Measurements from ENCODE around the gene MRPS10. TPM values are rescaled to one million over a fixed set of nuclear protein-coding genes. Genes with fewer than 3 reads are reported as not detected.
"Not testable (repeated sequence)": the region's sequence is repeated elsewhere in the genome, so short reads cannot be mapped to it uniquely, and the experiment has no call there.

Gene MRPS10
- total and polyA plus RNA-seq, 7 experiments from 2014 or later: 17.0 to 60.9 (median 26.7) TPM

DNA sequence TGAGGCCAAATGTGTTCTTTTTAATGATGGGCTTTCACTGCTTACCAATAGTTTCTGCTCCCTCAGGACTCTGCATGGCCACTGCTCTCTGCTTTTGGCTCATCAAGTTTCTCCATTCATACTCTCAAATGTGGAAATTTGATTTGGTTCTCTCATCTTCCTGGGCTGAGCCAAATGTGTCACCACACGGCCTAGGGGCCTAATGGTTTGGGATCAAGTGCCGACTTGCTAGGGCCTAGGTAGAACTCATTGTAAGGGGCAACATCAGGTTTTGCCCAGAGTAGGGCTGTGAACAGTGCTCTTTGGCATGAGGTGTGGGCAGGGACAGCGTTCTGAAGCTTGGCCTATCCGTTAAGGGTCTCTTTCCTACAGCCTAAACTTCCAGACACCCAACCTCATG, 3.9 kb upstream of the MRPS10 start:
- H3K4me1 Mint-ChIP-seq: peaks cover 3 to 15% (median 11%) of the 10 kb centered on the region in 7 donors
- H3K9me3 Mint-ChIP-seq: no peaks in the 10 kb centered on the region
- ATAC-seq: no peak
- DNase-seq: no peak
- H3K27ac Mint-ChIP-seq: no peak overlapping the region
- Histone ChIP-seq H3K4me3 (ENCODE audit: low read length) (no peak overlapping the region), H3K4me1 (ENCODE audit: control insufficient read depth in 2 of 2, insufficient read depth in 2 of 2, low read length in 2 of 2) (peaks cover 7 to 9% of the 10 kb centered on the region in 2 donors), H3K9me3 (ENCODE audit: control insufficient read depth in 2 of 3, low read length in 3 of 3) (no peaks in the 10 kb centered on the region), H3K36me3 (ENCODE audit: control insufficient read depth in 2 of 3, insufficient read depth in 3 of 3, low read length in 3 of 3) (peaks cover 0 to under 1% (median 0%) of the 10 kb centered on the region in 3 experiments), H3K27ac (ENCODE audit: low read depth, low read length) (no peak overlapping the region), H3K27me3 (ENCODE audit: control insufficient read depth in 2 of 2, insufficient read depth in 2 of 2, low read length in 2 of 2) (no peaks in the 10 kb centered on the region)
- ChIA-PET CTCF (no interaction called here), POLR2A (interaction anchor here (0.9 kb wide), 1 partner anchor 231 kb away, joined by 4 read pairs; no protein-coding TSS in a partner anchor)
- H3K27me3 Mint-ChIP-seq: no peaks in the 10 kb centered on the region
- H3K36me3 Mint-ChIP-seq: peaks cover 0 to 5% (median 4%) of the 10 kb centered on the region in 5 donors
- no peak overlapping the region for H3K4me3 Mint-ChIP-seq
- intact Hi-C loops (cut with micrococcal nuclease): no loop called here

DNA sequence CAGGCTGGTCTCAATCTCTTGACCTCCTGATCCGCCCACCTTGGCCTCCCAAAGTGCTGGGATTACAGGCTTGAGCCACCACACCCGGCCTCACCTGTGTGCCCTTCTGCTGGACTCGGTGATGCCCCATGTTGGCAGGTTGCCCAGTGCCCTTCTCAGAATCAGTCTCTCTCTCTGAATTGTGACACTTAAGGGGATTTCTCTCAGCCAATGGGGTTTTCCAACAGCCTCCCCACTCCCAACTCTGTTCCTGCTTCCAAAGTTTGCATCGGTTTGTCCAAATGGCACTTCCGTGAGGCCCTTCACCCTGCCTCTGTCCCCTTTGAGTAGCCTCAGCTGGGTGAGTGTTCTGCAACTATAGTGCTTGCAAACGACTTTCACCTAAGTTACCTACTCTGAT, 3.1 kb upstream of the MRPS10 start:
- DNase-seq (no peak), ATAC-seq (no peak)
- CTCF ChIA-PET: interaction anchor here (0.5 kb wide), 1 partner anchor 31 kb away, joined by 3 read pairs; no protein-coding TSS in a partner anchor
- no peaks in the 10 kb centered on the region for H3K9me3 ChIP-seq (ENCODE audit: control insufficient read depth in 2 of 3, low read length in 3 of 3)
- Mint-ChIP-seq H3K36me3 (peaks cover 0 to 5% (median 4%) of the 10 kb centered on the region in 5 donors), H3K4me3 (no peak overlapping the region), H3K27me3 (no peaks in the 10 kb centered on the region), H3K4me1 (peaks cover 6 to 21% (median 18%) of the 10 kb centered on the region in 7 donors), H3K27ac (peak overlapping the region in 1 of 9 donors; percentile 63), H3K9me3 (no peaks in the 10 kb centered on the region)
- POLR2A ChIA-PET: no interaction called here
- intact Hi-C loops (cut with micrococcal nuclease): no loop called here
- H3K36me3 ChIP-seq (ENCODE audit: control insufficient read depth in 2 of 3, insufficient read depth in 3 of 3, low read length in 3 of 3): no peaks in the 10 kb centered on the region
- H3K4me3 ChIP-seq (ENCODE audit: low read length): no peak overlapping the region
- H3K4me1 ChIP-seq (ENCODE audit: control insufficient read depth in 2 of 2, insufficient read depth in 2 of 2, low read length in 2 of 2): peaks cover 9 to 14% of the 10 kb centered on the region in 2 donors
- H3K27me3 ChIP-seq (ENCODE audit: control insufficient read depth in 2 of 2, insufficient read depth in 2 of 2, low read length in 2 of 2): no peaks in the 10 kb centered on the region
- H3K27ac ChIP-seq (ENCODE audit: low read depth, low read length): no peak overlapping the region

DNA sequence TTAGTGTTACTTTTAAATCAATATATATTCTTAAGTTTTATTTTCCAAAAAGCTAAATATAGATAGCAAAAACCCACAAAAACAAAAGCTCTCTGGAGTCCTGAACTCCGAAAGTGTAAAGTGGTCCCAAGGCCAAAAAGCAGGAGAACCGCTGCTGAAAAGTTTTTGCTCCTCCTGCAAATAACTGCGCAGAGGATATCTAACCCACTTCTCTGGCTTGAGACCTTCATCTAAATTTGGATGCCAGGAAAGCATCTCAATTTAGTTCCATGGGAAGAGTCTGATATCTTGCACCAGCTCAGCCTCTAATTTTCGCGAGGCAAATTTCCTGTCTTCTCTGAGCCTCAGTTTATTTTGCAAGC, 523 bp downstream of the MRPS10 start:
- ChIA-PET POLR2A (interaction anchor here (0.6 to 2.7 kb wide), 10 partner anchors 15 to 429 kb away, joined by 3 to 12 read pairs (median 4); partner anchors contain the start of genes BYSL, MED20, TOMM6 and UBR2), CTCF (interaction anchor here (0.8 to 1.3 kb wide), 4 partner anchors 113 to 483 kb away, joined by 3 to 7 read pairs (median 4); no protein-coding TSS in a partner anchor)
- Mint-ChIP-seq H3K4me3 (peak overlapping the region; percentile 92 to 100 (median 98)), H3K36me3 (peaks cover 5 to 12% (median 7%) of the 10 kb centered on the region in 5 donors), H3K27ac (peak overlapping the region; percentile 87 to 99 (median 97)), H3K9me3 (no peaks in the 10 kb centered on the region), H3K27me3 (no peaks in the 10 kb centered on the region), H3K4me1 (peaks cover 11 to 39% (median 24%) of the 10 kb centered on the region in 7 donors)
- Histone ChIP-seq H3K9me3 (ENCODE audit: control insufficient read depth in 2 of 3, low read length in 3 of 3) (no peaks in the 10 kb centered on the region), H3K4me3 (ENCODE audit: low read length) (peak overlapping the region; percentile 96), H3K27ac (ENCODE audit: low read depth, low read length) (peak overlapping the region; percentile 77), H3K27me3 (ENCODE audit: control insufficient read depth in 2 of 2, insufficient read depth in 2 of 2, low read length in 2 of 2) (no peaks in the 10 kb centered on the region), H3K36me3 (ENCODE audit: control insufficient read depth in 2 of 3, insufficient read depth in 3 of 3, low read length in 3 of 3) (peaks cover 0 to 18% (median 0%) of the 10 kb centered on the region in 3 experiments), H3K4me1 (ENCODE audit: control insufficient read depth in 2 of 2, insufficient read depth in 2 of 2, low read length in 2 of 2) (peaks cover 9 to 14% of the 10 kb centered on the region in 2 donors)
- DNase-seq (no peak), ATAC-seq (no peak)
- intact Hi-C loops (cut with micrococcal nuclease): loop anchor here (1.0 to 5.0 kb wide), 16 partner anchors 172 to 1210 kb away; partner anchors contain the start of genes BYSL (in 2 of the 2), MED20 (in 2 of the 2), PRICKLE4 (in 2 of the 2) and TFEB (in 2 of the 2)

DNA sequence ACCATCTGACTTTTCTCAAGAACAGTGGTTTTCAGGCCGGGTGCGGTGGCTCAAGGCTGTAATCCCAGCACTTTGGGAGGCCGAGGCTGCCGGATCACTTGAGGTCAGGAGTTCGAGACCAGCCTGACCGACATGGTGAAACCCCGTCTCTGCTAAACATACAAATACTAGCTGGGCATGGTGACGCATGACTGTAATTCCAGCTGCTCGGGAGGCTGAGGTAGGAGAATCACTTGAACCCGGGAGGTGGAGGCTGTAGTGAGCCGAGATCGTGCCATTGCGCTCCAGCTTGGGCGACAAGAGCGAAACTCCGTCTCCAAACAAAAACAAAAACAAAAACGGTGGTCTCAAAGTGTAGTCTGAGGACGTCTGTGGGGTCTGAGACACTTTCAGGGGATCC, 1.2 kb downstream of the MRPS10 start:
- not testable (repeated sequence) for H3K27me3 Mint-ChIP-seq; H3K9me3 Mint-ChIP-seq; ATAC-seq; H3K27me3 ChIP-seq (ENCODE audit: control insufficient read depth in 2 of 2, insufficient read depth in 2 of 2, low read length in 2 of 2); H3K27ac ChIP-seq (ENCODE audit: low read depth, low read length); DNase-seq; H3K9me3 ChIP-seq (ENCODE audit: control insufficient read depth in 2 of 3, low read length in 3 of 3)
- Mint-ChIP-seq H3K4me1 (peaks cover 11 to 39% (median 24%) of the 10 kb centered on the region in 7 donors), H3K36me3 (peaks cover 5 to 12% (median 7%) of the 10 kb centered on the region in 5 donors), H3K4me3 (peak overlapping the region; percentile 67 to 99 (median 78)), H3K27ac (peak overlapping the region in 4 of 9 donors; percentile 36 to 50 (median 47))
- Histone ChIP-seq H3K4me3 (ENCODE audit: low read length) (peak overlapping the region; percentile 96), H3K4me1 (ENCODE audit: control insufficient read depth in 2 of 2, insufficient read depth in 2 of 2, low read length in 2 of 2) (peaks cover 9 to 14% of the 10 kb centered on the region in 2 donors), H3K36me3 (ENCODE audit: control insufficient read depth in 2 of 3, insufficient read depth in 3 of 3, low read length in 3 of 3) (peaks cover 0 to 24% (median 0%) of the 10 kb centered on the region in 3 experiments)
- intact Hi-C loops (cut with micrococcal nuclease): loop anchor here (2.0 to 5.0 kb wide), 7 partner anchors 172 to 1211 kb away; partner anchors contain the start of genes ABCC10 (in 1 of the 2), SRF (in 1 of the 2) and TOMM6 (in 1 of the 2)
- ChIA-PET POLR2A (interaction anchor here (0.6 to 2.7 kb wide), 6 partner anchors 51 to 429 kb away, joined by 3 to 12 read pairs (median 5); partner anchors contain the start of genes TOMM6 and UBR2), CTCF (interaction anchor here (0.6 to 1.3 kb wide), 3 partner anchors 110 to 482 kb away, joined by 3 to 4 read pairs (median 3); no protein-coding TSS in a partner anchor)

DNA sequence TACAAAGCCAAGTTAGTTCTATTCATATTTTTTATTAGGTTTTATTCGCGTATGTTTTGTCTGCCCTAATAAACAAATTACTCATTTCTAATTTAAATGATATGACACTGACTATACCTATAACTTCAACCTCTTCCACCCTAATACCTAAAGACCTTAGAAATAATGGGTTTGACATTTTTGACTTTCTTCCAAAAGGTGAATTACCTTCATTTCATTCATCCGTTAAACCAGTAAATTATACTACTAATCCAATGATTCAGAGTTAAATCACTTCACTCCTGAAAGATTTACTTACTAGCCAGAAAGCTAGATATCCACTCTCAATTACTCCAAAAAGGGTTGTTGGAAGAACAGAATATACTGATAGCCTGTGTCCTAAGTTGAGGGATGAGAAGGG, 5.2 kb downstream of the MRPS10 start:
- ATAC-seq (no peak), DNase-seq (no peak)
- no peak overlapping the region for H3K4me3 ChIP-seq (ENCODE audit: low read length)
- ChIA-PET POLR2A (interaction anchor here (0.9 kb wide), 1 partner anchor 9 kb away, joined by 3 read pairs; no protein-coding TSS in a partner anchor), CTCF (interaction anchor here (2.6 kb wide), 1 partner anchor 335 kb away, joined by 16 read pairs; no protein-coding TSS in a partner anchor)
- peaks cover 9 to 10% of the 10 kb centered on the region in 2 donors for H3K4me1 ChIP-seq (ENCODE audit: control insufficient read depth in 2 of 2, insufficient read depth in 2 of 2, low read length in 2 of 2)
- H3K27ac Mint-ChIP-seq: no peak overlapping the region
- intact Hi-C loops (cut with micrococcal nuclease): no loop called here
- H3K36me3 ChIP-seq (ENCODE audit: control insufficient read depth in 2 of 3, insufficient read depth in 3 of 3, low read length in 3 of 3): peaks cover 9 to 61% (median 14%) of the 10 kb centered on the region in 3 experiments
- H3K27ac ChIP-seq (ENCODE audit: low read depth, low read length): no peak overlapping the region
- peaks cover 6 to 34% (median 19%) of the 10 kb centered on the region in 7 donors for H3K4me1 Mint-ChIP-seq
- no peak overlapping the region for H3K4me3 Mint-ChIP-seq
- no peaks in the 10 kb centered on the region for H3K9me3 Mint-ChIP-seq
- no peaks in the 10 kb centered on the region for H3K27me3 Mint-ChIP-seq
- no peaks in the 10 kb centered on the region for H3K9me3 ChIP-seq (ENCODE audit: control insufficient read depth in 2 of 3, low read length in 3 of 3)
- H3K27me3 ChIP-seq (ENCODE audit: control insufficient read depth in 2 of 2, insufficient read depth in 2 of 2, low read length in 2 of 2): no peaks in the 10 kb centered on the region
- H3K36me3 Mint-ChIP-seq: peaks cover 8 to 23% (median 15%) of the 10 kb centered on the region in 5 donors

DNA sequence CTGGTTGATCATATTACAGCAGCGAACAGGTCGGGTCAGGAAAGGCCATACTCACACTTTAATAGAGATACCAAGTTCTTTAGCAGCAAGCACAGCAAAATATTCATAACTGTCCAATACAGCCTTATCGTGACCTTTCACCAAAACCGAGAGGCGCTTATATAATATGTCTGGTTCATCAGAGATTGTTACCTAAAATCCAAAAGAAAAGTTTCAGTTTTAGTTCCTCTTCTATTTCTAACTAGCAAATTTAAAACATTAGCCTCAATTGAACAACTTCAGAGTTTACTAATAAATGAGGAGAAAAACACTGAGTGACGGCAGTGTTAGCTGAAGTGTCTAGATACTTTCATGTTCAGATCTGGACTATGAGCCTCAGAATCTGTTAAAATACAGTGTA, 5.9 kb downstream of the MRPS10 start:
- no peaks in the 10 kb centered on the region for H3K27me3 Mint-ChIP-seq
- Histone ChIP-seq H3K36me3 (ENCODE audit: control insufficient read depth in 2 of 3, insufficient read depth in 3 of 3, low read length in 3 of 3) (peaks cover 9 to 64% (median 14%) of the 10 kb centered on the region in 3 experiments), H3K27me3 (ENCODE audit: control insufficient read depth in 2 of 2, insufficient read depth in 2 of 2, low read length in 2 of 2) (no peaks in the 10 kb centered on the region), H3K4me1 (ENCODE audit: control insufficient read depth in 2 of 2, insufficient read depth in 2 of 2, low read length in 2 of 2) (peaks cover 4 to 7% of the 10 kb centered on the region in 2 donors), H3K4me3 (ENCODE audit: low read length) (no peak overlapping the region), H3K9me3 (ENCODE audit: control insufficient read depth in 2 of 3, low read length in 3 of 3) (no peaks in the 10 kb centered on the region), H3K27ac (ENCODE audit: low read depth, low read length) (no peak overlapping the region)
- no peak overlapping the region for H3K27ac Mint-ChIP-seq
- peaks cover 8 to 24% (median 14%) of the 10 kb centered on the region in 5 donors for H3K36me3 Mint-ChIP-seq
- intact Hi-C loops (cut with micrococcal nuclease): no loop called here
- no peaks in the 10 kb centered on the region for H3K9me3 Mint-ChIP-seq
- ChIA-PET POLR2A (no interaction called here), CTCF (no interaction called here)
- DNase-seq (no peak), ATAC-seq (no peak)
- H3K4me1 Mint-ChIP-seq: peaks cover 5 to 29% (median 16%) of the 10 kb centered on the region in 7 donors
- H3K4me3 Mint-ChIP-seq: no peak overlapping the region

Measured in naive thymus-derived CD4-positive, alpha-beta T cell (primary cell).